Spleen (tissue), 7 donors: ENCODE results near the gene GALNTL6.

Experiments used
- CTCF ChIP-seq, 11 experiments: fragments of 200-600 bp in 7 of 11; fragments of 450-650 bp in 4 of 11; sonication (generic) in 4 of 11; IDR thresholded peaks in 8 of 11; conservative IDR thresholded peaks in 3 of 11; 1 replicate in 7 of 11; 2 replicates in 4 of 11; pipeline versions ENCODE4 v1.4.0 to v1.8.0; 2016 to 2021; ENCODE audit warnings: antibody characterized with exemption in 11 of 11, inconsistent platforms in 4 of 11, mild to moderate bottlenecking in 1 of 11
- POLR2A ChIP-seq, 3 donors: fragments of 450-650 bp; IDR thresholded peaks; one replicate each; pipeline ENCODE4 v1.5.1; 2017; ENCODE audit warnings: antibody characterized with exemption in 3 of 3, mild to moderate bottlenecking in 1 of 3
- POLR2AphosphoS5 ChIP-seq, 3 donors: sonication (generic); formaldehyde crosslinking; IDR thresholded peaks; one replicate each; pipeline ENCODE4 v1.5.1; 2017; ENCODE audit warnings: antibody characterized with exemption in 3 of 3
- donor health status: DM: no; HTN: no; CAD: no; lungs with moderate emphysema.
- donor health status: DM: no; HTN: no; CAD: no.
- donor health status: DM: no; HTN: no; CAD: no.

GRCh38 chr4:172688534-172688933 is 875.3 kb downstream of the GALNTL6 start:
- TF ChIP-seq CTCF (IDR thresholded peaks at IDR 0.05 in 8 of 11, conservative IDR thresholded peaks at IDR 0.05 in 3 of 11) = no peak
- no peak for TF ChIP-seq POLR2A (IDR thresholded peaks at IDR 0.05)
- TF ChIP-seq POLR2AphosphoS5 (IDR thresholded peaks at IDR 0.05) = no peak
